ENCODE measurements around the gene KRTAP10-1. TPM values are rescaled to one million over a fixed set of nuclear protein-coding genes. Genes with fewer than 3 reads are reported as not detected.

The KRTAP10-1 gene
- total and polyA plus RNA-seq, 2 of the 8 experiments (the other 6 are each of a cell fraction or from before 2014, with no cell fraction given): 0.08 TPM; not detected in 1

DNA sequence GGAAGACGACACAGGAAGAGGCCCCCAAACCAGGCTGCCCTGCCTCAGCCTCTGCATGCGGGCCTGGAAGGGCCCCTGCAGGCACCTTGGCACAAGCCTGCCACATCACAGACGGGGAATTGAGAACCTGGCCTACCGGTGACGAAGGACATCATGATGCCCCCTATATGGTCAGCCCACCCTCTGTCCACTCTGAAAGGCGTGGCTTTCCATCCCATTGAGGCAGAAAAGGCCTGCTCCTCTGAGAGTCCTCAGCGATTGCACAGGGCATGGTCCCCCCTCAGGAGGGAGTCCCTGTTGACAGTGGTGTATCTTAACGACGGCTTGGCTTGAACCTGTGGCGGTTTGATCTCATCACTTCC is 11.4 kb downstream of the KRTAP10-1 start (continued):
- TF ChIP-seq, protein P1, sequence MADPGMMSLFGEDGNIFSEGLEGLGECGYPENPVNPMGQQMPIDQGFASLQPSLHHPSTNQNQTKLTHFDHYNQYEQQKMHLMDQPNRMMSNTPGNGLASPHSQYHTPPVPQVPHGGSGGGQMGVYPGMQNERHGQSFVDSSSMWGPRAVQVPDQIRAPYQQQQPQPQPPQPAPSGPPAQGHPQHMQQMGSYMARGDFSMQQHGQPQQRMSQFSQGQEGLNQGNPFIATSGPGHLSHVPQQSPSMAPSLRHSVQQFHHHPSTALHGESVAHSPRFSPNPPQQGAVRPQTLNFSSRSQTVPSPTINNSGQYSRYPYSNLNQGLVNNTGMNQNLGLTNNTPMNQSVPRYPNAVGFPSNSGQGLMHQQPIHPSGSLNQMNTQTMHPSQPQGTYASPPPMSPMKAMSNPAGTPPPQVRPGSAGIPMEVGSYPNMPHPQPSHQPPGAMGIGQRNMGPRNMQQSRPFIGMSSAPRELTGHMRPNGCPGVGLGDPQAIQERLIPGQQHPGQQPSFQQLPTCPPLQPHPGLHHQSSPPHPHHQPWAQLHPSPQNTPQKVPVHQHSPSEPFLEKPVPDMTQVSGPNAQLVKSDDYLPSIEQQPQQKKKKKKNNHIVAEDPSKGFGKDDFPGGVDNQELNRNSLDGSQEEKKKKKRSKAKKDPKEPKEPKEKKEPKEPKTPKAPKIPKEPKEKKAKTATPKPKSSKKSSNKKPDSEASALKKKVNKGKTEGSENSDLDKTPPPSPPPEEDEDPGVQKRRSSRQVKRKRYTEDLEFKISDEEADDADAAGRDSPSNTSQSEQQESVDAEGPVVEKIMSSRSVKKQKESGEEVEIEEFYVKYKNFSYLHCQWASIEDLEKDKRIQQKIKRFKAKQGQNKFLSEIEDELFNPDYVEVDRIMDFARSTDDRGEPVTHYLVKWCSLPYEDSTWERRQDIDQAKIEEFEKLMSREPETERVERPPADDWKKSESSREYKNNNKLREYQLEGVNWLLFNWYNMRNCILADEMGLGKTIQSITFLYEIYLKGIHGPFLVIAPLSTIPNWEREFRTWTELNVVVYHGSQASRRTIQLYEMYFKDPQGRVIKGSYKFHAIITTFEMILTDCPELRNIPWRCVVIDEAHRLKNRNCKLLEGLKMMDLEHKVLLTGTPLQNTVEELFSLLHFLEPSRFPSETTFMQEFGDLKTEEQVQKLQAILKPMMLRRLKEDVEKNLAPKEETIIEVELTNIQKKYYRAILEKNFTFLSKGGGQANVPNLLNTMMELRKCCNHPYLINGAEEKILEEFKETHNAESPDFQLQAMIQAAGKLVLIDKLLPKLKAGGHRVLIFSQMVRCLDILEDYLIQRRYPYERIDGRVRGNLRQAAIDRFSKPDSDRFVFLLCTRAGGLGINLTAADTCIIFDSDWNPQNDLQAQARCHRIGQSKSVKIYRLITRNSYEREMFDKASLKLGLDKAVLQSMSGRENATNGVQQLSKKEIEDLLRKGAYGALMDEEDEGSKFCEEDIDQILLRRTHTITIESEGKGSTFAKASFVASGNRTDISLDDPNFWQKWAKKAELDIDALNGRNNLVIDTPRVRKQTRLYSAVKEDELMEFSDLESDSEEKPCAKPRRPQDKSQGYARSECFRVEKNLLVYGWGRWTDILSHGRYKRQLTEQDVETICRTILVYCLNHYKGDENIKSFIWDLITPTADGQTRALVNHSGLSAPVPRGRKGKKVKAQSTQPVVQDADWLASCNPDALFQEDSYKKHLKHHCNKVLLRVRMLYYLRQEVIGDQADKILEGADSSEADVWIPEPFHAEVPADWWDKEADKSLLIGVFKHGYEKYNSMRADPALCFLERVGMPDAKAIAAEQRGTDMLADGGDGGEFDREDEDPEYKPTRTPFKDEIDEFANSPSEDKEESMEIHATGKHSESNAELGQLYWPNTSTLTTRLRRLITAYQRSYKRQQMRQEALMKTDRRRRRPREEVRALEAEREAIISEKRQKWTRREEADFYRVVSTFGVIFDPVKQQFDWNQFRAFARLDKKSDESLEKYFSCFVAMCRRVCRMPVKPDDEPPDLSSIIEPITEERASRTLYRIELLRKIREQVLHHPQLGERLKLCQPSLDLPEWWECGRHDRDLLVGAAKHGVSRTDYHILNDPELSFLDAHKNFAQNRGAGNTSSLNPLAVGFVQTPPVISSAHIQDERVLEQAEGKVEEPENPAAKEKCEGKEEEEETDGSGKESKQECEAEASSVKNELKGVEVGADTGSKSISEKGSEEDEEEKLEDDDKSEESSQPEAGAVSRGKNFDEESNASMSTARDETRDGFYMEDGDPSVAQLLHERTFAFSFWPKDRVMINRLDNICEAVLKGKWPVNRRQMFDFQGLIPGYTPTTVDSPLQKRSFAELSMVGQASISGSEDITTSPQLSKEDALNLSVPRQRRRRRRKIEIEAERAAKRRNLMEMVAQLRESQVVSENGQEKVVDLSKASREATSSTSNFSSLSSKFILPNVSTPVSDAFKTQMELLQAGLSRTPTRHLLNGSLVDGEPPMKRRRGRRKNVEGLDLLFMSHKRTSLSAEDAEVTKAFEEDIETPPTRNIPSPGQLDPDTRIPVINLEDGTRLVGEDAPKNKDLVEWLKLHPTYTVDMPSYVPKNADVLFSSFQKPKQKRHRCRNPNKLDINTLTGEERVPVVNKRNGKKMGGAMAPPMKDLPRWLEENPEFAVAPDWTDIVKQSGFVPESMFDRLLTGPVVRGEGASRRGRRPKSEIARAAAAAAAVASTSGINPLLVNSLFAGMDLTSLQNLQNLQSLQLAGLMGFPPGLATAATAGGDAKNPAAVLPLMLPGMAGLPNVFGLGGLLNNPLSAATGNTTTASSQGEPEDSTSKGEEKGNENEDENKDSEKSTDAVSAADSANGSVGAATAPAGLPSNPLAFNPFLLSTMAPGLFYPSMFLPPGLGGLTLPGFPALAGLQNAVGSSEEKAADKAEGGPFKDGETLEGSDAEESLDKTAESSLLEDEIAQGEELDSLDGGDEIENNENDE (IDR thresholded peaks at IDR 0.05; ENCODE audit: insufficient replicate concordance, low read length): no peak
- TF ChIP-seq CHD1 (IDR thresholded peaks at IDR 0.05; ENCODE audit: low read depth, low read length): no peak
- TF ChIP-seq TCF12 (IDR thresholded peaks at IDR 0.05; ENCODE audit: low read depth, low read length): no peak
- no peak for TF ChIP-seq JUN (IDR thresholded peaks at IDR 0.05; ENCODE audit: low read depth, low read length)
- TF ChIP-seq ASH2L (IDR thresholded peaks at IDR 0.05; ENCODE audit: low read length): no peak
- TF ChIP-seq, protein P2, sequence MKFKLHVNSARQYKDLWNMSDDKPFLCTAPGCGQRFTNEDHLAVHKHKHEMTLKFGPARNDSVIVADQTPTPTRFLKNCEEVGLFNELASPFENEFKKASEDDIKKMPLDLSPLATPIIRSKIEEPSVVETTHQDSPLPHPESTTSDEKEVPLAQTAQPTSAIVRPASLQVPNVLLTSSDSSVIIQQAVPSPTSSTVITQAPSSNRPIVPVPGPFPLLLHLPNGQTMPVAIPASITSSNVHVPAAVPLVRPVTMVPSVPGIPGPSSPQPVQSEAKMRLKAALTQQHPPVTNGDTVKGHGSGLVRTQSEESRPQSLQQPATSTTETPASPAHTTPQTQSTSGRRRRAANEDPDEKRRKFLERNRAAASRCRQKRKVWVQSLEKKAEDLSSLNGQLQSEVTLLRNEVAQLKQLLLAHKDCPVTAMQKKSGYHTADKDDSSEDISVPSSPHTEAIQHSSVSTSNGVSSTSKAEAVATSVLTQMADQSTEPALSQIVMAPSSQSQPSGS (IDR thresholded peaks at IDR 0.05; ENCODE audit: low read length): no peak

Measured in H1 (cell line).